SKM-1 (cell line): ENCODE measurements around the gene GNB1L.

Source experiments
- DNase-seq: peaks from one replicate; lab custom pipeline; 2025; ENCODE audit not compliant: unreplicated experiment; lab: John Stamatoyannopoulos, UW

GNB1L gene

DNA sequence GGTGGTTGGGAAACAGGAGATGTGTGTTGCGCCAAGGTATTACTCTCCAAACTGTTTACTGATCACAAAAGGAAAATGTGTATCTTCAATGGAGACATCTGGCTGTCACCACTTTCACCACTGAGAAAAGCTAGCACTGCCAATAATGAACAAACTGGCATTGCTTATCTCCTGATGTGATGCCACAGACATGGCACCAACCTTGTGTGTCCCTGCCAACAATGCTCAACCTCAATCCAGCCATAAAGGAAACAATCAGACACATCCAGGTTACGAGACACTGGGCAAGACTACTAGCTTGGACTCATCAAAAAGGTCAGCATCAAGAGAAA lies 28.1 kb downstream of the GNB1L start:
- DNase-seq: no peak

- no peak for DNase-seq
Measured at GRCh38 chr22:19825904-19826618, 28.6 kb downstream of the GNB1L start.

- DNase-seq: no peak
Measured at GRCh38 chr22:19824926-19825339, 29.7 kb downstream of the GNB1L start.

DNA sequence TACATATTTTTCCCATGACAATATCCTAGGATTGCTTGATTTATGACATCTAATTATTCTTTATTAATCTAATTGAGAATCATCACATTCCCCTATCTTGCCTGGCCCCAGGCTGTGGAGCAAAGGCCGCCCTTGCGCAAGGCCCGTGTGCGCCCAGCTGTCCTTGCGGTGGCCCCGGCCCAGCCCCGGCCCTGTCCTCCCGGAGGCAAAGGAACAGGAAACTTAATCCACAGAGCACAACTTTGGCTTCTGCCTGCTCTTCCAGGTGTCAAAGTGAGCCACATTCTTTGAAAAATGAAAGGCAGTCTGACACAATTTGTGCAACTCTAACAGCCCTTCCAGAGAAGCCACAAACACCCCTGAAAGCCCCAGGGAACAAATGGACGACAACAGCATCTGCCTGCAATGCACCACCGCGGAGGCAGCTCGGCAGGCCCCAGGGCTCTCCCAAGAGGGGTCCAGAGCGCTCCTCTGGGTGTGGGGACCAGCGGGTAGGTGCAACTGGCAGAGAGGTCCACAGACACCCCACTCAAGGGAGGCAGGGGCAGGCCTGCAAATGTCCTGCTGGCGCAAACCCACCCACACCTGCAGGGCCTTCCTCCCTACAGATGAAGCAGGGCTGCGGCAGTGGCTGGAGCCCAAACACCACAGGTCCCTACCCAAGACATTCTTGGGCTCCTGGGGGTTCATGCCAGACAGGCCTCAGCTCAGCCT lies 30.3 kb downstream of the GNB1L start:
- peak; percentile 27 for DNase-seq

DNA sequence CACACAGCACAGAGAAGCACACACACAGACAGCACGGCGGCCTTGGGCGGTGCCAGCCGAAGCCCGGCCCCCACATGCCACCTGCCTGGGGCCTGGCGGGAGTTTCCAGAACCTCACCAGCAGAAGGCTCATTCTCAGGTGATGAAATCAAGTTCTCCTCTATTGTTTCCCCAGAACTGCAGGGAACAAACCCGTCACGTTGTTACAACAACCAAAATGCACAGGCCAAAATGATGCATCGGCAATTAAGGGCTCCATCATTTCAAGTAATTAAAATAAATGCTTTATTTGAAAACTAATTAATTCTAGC lies 30.8 kb downstream of the GNB1L start:
- no peak for DNase-seq

- no peak for DNase-seq
Measured at GRCh38 chr22:19823191-19823901, 31.3 kb downstream of the GNB1L start.

- DNase-seq: no peak
Measured at GRCh38 chr22:19822301-19823117, 32.2 kb downstream of the GNB1L start.

DNA sequence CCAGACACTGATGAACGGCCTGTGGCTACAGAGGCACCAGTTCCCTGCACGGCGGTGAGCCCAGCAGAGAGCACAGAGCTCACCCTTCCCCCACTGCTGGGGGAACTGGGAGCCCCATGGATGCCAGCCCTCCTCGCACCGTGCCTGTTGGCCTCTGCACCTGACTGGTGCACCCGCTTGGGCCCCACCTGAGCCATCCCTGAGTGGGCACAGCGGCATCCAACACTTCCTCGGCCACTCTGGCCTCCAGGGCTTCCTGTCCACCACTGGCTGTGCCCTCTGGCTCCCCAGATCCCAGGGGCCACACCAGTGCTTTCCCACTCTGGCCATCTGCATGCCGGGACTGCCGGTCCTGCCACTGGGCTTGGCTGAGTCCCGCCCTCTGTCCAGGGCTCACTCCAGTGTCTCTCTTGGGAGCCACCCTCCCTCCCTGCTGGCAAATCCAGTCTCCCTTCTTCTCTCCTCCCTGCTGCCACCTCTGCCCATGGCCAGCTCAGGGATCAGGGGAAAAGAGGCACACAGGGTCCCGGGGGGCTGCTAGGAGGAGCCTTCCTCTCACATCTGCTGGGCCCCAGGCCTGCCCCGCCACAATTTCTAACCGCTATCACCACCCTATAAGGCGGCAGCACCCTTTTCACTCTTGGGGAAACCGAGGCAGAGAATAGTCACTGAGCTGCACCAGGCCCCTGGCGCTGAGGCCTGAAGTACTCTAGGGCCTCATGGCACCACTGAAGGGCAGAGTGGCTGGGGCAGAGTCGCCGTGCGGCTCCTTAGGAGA lies 33.0 kb downstream of the GNB1L start:
- DNase-seq: no peak

DNA sequence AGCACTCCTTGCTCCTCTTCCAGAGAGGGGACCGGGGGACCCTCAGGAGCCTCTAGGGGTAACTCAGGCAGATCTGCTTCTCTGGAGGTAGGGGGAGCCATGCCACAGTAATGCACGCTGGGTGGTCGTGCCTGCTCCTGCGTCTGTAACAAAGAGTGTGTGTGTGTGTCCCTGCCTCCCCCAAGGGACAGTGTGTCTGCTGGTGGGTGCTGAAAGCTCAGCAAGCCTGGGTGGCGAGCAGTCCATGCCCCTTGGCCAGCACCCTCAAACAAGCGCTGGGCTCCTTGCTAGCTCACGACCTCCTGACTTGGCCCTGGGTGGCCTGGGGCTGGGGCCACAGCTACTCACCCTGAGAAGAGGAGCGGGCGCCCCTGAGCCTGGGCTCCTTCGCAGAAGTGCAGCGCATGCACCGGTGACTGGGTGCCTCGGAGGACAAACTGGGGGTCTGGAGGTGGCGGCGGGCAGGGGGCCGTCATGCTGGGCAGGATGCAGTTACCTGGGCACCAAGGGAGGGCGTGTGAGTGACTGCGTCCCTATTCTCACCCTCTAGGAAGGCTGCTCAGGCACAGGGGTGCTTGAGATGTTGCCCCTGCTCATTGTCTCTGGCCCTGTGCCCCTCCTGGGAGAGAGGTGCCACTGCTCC lies 33.7 kb downstream of the GNB1L start:
- DNase-seq: no peak

- no peak for DNase-seq
Measured at GRCh38 chr22:19819911-19820879, 34.5 kb downstream of the GNB1L start.

DNA sequence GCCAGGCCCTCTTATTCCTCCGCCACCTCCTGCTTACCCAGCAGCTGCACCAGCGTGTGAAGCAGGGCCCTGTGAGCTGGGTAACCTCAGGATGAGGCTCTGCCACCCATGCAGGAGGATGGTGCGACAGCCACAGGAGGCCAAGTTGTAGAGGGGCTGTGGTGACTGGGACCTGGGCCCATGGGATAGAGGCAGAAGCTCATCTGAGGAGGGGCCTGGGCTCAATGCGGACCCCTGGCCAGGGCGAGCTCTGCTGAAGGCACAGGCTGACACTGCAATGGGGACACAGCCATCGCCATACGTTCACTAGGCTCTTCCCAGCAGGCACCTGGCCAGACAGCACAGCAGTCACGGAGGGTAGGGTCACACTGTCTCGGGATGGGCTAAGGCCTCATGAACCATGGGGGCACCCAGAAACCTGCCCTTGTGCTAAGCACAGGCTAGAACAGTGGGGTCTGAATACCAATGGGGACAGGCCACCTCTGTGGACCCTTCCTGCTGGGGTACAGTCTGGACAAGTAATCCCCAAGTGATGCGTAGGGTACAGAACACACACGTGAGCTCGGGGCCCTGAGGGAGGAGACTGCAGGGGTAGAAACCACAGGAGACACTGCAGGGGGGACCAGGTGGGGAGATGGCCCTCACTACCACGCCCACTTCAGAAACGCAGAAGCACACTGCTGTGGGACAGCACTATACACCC lies 35.3 kb downstream of the GNB1L start:
- DNase-seq: no peak

DNA sequence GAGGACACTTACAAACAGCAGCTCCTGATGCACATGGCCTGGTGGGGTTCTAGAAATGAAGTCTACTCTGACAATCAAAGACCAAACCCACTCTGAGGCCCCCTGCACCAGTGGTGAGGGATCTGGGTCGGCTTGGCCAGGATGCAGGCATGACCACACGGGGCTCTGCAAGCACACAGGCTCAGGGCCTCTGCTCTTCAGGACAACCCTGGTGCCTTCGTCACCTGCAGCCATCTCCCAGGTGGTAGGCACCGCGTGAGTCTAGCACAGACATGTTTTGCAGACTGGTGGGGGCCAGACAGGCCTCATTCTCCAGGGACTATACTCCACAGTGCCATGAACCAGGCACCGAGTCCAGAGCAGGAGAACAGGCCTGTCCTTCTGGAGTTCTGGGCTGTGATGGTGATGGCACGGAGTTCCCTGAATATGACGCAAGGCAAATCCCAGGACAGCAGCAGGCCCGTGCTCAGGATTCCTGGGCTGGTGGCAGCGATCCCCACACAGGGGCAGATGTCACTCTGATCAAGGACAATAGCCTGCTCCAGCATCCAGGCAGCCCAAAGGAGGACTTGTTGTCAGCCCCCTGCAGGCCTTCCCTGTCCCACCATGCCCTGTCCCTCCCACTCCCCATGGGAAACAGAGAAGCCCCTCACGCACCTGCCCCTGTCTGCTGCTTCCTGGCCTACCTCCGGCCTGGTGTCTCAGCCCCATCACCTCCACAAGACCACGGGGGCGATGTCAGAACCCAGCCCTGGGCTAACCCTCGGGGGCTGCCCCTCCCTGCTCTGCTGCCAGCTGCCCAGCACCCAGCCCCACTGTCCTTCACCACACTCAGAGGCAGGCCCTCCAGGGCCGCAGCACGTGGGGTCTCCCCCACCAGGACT lies 36.1 kb downstream of the GNB1L start:
- DNase-seq: no peak

- no peak for DNase-seq
Measured at GRCh38 chr22:19816372-19817119, 38.1 kb downstream of the GNB1L start.

DNA sequence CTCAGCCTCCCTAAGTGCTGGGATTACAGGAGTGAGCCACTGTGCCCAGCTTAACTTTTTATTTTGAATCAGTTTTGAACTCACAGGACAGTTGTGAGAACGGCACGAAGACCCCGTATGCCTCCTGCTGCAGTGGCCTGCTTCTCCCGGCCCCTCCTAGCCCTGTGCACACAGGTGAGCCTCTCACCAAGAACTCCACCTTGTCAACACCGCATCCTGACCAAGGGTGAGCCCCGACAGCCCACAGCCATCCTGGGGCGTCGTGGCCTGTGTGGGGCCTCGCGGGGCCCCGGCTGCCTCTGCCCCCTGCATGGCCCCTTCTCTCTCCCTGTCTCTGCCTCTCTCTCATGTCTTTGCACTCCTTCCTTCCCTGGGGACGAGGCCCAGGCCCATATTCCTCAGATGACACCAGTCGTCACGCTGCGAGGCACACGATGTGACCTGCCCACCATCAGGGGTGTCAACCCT lies 38.8 kb downstream of the GNB1L start:
- no peak for DNase-seq

DNA sequence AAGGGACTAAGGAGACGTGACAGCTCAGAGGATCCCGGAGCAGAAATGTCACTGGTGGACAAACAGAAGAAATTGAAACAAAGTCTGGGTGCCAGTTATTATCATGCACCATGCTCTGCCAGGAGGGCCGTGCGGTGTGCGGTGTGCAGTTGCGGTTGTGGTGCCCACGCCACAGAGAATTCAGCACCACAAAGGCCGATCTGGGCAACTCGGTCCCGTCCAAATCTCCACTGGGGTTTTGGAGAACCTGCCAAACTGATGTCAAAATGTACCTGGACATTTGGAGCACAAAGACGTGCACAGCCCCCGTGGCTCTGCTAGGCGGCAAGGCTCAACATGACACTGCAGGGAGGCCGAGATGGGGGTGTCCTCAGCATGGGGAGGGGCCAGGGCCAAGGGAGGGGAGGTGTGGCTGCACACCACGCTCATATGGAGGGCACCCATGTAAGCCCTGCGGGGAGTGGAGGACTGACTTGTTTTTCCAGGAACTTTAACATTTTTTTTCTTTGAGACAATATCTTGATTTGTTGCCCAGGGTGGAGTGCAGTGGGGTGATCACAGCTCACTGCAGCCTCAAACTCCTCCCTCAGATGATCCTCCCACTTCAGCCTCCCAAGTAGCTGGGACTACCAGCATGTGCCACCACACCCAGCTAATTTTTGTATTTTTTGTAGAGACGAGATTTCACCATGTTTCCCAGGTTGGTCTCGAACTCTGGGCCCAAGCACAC lies 39.4 kb downstream of the GNB1L start:
- no peak for DNase-seq

DNA sequence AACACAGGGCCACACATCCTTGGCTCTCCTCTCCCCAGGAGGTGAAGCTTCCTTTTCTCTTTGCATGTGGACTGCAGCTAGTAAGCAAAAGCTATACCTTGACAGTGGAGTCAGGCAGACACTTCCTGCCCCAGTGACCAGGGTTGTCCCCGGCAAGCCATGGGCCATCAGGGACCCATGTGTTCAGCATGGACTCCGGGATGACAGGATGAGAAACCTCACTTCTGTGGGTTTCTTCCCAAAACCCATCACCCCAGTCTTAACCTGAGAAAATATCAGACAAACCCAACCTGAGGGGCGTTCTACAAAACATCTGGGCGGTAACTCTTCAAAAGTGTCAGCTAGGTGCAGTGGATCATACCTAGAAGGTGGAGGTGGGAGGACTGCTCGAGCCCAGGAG lies 40.2 kb downstream of the GNB1L start:
- DNase-seq: no peak
